HTERT RPE-1 (cell line): ENCODE results near the gene SCNN1B.
"Not testable (repeated sequence)": the region's sequence is repeated elsewhere in the genome, so short reads cannot be mapped to it uniquely, and the experiment has no call there.

Experiments used
- in situ Hi-C: fragments of 300-500 bp; cut with MboI; formaldehyde crosslinking; loops from 4 replicates; pipeline ENCODE4 v1.14.3; 2020; ENCODE audit warnings: low sequenced_read_pairs

Gene SCNN1B

DNA sequence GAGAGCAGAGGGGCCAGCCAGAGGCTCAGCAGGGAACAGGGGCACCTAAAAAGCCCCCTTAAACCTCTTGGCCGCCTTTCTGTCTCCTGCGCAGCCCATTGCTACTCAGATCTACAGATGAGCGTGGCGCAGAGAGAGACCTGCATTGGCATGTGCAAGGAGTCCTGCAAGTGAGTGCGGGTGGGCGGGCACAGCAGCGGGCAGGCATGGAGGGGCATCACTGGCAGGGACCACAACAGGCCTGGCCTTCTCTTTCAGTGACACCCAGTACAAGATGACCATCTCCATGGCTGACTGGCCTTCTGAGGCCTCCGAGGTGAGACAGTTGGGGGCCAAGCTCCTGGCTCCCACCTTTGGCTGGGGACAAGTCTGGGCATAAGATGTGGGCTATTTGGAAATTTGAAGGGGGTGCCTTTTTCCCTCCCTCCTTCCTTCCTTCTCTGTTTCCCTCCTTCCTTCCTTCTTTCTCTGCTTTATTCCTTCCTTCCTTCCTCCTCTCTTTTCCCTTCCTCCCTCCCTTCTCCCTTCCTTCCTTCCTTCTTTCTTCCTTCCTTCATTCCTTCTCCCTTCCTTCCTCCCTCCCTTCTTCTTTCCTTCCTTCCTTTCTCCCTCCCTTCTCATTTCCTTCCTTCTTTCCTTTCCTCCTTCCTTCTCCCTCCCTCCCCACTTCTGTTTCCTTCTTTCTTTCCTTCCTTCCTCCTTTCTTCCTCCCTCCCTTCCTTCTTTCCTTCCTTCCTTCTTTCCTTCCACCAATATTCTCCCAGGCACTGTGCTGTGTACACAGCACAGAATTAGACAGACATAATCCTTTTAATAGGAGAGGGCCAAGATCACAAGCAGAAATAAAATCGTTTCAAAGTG, 75.2 kb downstream of the SCNN1B start:
- in situ Hi-C loops: no loop called here

- in situ Hi-C loops: no loop called here
Observed at GRCh38 chr16:23378256-23378655, 76.2 kb downstream of the SCNN1B start.

DNA sequence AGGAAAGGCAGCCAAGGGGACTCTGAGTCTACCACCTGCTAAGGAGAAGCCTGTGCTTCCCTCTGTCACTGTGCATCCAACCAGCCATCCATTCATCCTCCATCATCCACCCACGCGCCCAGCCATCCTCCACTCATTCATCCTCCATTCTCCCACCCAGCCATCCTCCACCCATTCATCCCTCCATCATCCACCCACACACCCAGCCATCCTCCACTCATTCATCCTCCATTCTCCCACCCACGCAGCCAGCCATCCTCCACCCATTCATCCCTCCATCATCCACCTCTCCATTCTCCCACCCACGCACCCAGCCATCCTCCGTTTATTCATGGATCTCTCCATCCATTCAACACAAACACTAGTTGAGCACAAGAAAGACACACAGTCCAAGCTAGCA, 76.8 kb downstream of the SCNN1B start:
- in situ Hi-C loops: no loop called here

DNA sequence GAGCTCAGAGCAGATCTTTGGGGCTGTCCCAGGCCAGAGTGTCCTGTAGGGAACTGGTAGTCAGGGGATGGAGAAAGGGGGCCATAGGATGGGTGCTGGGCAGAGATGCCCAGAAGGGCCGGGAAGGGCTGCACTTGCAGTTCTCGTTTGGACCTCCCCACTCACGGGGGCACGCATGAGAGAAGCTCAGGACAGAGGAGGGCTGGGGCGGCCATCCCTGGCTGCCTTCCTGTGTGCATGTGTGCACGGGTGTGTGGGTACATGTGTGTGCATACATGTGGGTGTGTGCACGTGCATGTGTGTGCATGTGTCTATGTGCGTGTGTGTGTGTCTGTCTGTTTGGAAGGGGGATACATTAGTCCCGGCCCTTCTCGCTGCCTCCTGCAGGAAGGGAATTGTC, 77.6 kb downstream of the SCNN1B start:
- in situ Hi-C loops: no loop called here

- in situ Hi-C loops: no loop called here
Observed at GRCh38 chr16:23380501-23380951, 78.4 kb downstream of the SCNN1B start.

GRCh38 chr16:23381702-23382101, 79.6 kb downstream of the SCNN1B start:
- in situ Hi-C loops: not testable (repeated sequence)

- in situ Hi-C loops: no loop called here
Observed at GRCh38 chr16:23382279-23382678, 80.2 kb downstream of the SCNN1B start.

DNA sequence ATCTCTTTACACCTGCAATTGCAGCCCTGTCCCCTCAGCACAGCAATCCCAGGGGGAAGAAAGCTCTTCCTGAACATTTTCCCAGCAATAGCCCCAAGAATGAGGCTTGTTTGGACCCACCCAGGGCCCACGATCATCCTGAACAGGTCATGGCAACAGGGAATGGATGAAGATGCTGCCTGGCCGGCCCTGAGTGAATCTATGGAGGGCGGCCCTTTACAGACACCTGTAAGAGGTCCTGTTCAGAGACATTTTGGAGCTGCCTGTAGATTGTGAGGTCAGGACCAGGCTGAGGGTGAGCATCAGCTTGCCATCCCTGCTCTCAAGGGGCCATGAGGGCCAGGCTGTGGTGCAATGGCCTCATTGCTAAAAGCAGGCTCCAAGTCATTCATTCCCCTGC, 81.8 kb downstream of the SCNN1B start:
- in situ Hi-C loops: no loop called here

- in situ Hi-C loops: no loop called here
Observed at GRCh38 chr16:23384878-23385277, 82.8 kb downstream of the SCNN1B start.

DNA sequence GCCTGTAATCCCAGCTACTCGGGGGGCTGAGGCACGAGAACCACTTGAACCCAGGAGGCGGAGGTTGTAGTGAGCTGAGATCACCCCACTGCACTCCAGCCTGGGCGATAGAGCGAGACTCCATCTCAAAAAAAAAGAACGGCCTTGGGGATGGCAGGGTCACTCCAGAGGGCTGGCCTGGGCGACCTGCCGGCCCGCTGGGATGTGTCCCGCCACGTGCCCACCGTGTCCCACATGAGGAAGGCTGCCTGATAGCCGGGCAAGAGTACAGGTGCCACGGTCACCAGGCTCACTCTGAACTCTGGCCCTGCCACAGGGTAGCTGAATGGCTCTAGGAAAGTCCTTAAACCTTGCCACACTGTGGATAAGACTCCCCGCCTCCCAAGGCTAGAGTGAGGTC, 83.3 kb downstream of the SCNN1B start:
- in situ Hi-C loops: no loop called here

DNA sequence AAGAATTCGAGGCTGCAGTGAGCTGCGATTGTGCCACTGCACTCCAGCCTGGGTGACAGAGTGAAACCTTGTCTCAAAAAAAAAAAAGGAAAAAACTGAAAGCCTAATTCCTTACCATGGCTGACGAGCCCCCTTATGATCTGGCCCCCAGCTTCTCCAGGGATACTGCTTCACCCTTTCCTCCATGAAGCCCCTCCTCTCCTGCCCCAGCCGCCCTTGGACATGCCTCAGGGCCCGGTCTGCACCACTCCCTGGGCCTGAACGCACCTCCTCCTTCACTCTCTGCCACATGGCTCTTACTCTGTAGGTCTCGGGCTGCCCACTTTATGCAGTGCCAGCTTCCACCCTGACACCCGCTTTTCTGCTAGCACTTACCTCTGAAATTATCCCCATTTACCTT, 85.6 kb downstream of the SCNN1B start:
- in situ Hi-C loops: no loop called here

DNA sequence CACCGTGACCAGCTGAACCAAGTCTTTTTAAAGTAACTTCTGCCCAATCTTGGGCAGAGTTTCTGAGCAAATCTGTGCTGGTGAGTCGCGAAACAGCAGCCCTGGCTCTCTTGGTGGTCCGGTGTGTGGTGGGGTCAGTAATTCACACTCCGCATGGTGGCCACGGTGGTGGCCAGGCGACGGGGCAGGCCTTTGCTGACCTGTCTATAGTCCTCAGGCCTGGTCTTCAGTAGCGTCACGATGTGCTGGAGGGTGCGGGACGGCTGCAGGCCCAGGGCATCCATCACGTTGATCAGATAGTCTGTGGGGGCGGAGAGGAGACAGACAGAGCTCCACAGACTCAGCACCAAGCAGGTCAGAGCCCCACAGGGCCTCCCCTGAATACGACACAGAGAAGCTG, 86.7 kb downstream of the SCNN1B start:
- in situ Hi-C loops: no loop called here

DNA sequence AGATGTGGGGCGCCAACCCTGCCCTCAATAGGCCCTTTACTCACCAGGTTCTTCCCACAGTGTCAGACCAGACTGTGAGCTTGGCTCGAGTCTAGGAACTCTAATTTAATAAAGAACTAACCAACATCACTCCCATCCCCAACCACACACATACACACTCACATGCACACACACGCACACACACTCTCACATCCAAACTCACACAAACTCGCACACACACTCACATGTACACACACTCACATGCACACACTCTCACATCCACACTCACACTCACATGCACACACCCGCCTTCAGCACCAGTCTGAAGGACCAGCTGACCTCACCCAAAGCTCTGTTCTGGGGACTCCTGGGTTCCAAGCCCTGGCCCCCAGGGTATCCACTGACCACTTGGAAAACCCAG, 87.1 kb downstream of the SCNN1B start:
- in situ Hi-C loops: no loop called here

- in situ Hi-C loops: not testable (repeated sequence)
Observed at GRCh38 chr16:23389936-23390335, 87.8 kb downstream of the SCNN1B start.

GRCh38 chr16:23391381-23392222, 89.5 kb downstream of the SCNN1B start:
- in situ Hi-C loops: no loop called here

DNA sequence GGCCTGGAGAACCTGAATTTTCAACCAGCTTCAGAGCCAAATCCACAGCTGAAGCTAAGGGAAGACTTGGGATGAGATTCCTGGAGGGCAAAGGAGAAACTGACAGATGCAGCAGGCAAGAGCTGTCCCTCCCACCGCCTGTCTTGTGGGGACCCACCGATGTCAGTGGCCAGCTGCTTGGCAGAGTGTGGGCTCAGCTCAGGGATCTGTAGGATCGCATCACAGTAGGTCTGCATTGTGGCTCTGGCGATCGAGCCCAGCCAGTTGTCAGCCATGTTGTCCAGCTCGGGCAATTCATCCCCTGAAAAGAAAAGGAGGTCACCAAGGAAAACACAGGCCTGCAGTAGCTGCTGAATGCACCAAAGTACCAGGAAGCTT, 90.1 kb downstream of the SCNN1B start:
- in situ Hi-C loops: no loop called here

- in situ Hi-C loops: no loop called here
Observed at GRCh38 chr16:23394141-23394831, 92.2 kb downstream of the SCNN1B start.

GRCh38 chr16:23395732-23396131, 93.6 kb downstream of the SCNN1B start:
- in situ Hi-C loops: no loop called here

GRCh38 chr16:23397464-23397863, 95.4 kb downstream of the SCNN1B start:
- in situ Hi-C loops: no loop called here

- in situ Hi-C loops: no loop called here
Observed at GRCh38 chr16:23398987-23399805, 97.1 kb downstream of the SCNN1B start.

DNA sequence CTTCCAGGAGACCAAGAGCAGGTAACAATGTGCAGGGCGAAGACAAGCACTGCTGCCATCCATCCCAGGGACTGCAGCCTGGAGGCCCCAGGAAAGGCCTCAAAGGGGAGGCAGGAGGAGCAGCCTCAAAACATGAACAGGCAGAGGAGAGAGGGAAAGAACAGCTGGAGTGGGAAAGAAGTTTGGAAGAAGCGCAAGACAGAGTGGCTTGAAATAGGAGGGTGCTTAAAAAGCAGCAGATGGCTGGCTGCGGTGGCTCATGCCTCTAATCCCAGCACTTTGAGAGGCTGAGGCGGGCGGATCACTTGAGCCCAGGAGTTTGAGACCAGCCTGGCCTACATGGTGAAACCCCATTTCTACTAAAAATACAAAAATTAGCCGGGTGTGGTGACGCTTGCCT, 98.3 kb downstream of the SCNN1B start:
- in situ Hi-C loops: not testable (repeated sequence)
